GM20431 (cell line): ENCODE results near the gene SBK3.

ENCODE experiments used
- in situ Hi-C: fragments of 300-500 bp; cut with MseI, MboI; formaldehyde crosslinking; loops from one replicate; pipeline ENCODE4 v1.15.0; 2020; ENCODE audit warnings: low sequenced_read_pairs; ENCODE audit not compliant: unreplicated experiment

SBK3 gene

GRCh38 chr19:55493052-55493644 lies 52.2 kb downstream of the SBK3 start:
- in situ Hi-C loops = no loop called here

GRCh38 chr19:55492362-55492944 lies 52.9 kb downstream of the SBK3 start:
- in situ Hi-C loops = no loop called here

GRCh38 chr19:55491546-55492360 lies 53.6 kb downstream of the SBK3 start:
- in situ Hi-C loops = no loop called here
